ENCODE results near the gene MMP25. TPM values are rescaled to one million over a fixed set of nuclear protein-coding genes. Genes with fewer than 3 reads are reported as not detected.

Gene MMP25
- total RNA-seq, 2 experiments from 2014 or later = 2.2 TPM

DNA sequence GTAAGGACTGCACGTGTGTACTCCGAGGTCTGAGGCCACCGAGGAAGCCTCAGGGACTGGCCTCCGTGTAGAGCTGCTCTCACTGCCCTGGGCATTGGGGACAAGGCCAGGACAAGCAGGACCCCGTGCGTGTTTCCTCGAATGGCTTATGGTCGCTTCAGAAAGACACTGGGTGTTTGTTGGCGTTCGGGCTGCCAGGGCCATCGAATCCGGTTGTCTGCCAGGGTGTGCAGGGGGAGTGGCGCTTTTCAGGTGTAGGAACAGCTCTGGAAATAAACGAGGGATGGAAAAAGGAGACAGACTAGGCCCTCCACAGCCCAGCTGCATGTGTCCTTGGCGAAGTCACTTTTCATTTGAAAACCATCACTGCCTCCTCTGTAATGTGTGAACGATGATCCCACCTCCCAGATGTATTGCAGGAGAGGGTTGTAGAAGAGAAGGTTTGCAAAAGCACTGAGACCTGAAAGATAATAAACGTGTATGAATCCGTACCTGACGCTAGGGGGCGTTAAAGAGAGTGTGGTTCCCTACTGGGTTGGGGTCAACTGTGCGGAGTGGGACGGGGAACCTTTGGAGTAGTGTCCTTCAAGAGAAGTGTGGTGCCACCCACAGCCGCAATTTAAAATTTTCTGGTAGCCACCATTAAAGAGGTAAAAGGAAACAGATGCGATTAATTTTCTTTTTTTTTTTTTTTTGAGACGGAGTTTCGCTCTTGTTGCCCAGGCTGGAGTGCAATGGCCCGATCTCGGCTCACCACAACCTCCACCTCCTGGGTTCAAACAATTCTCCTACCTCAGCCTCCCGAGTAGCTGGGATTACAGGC lies 54.9 kb downstream of the MMP25 start:
- POLR2A ChIA-PET = interaction anchor here (0.9 to 1.1 kb wide), 3 partner anchors 27 to 34 kb away, joined by 4 to 5 read pairs (median 4); partner anchors contain the start of gene ZNF213
- Mint-ChIP-seq H3K27me3 (no peaks in the 10 kb centered on the region), H3K36me3 (no peaks in the 10 kb centered on the region), H3K9me3 (no peaks in the 10 kb centered on the region), H3K4me1 (ENCODE audit: low read depth) (peaks cover 37% of the 10 kb centered on the region), H3K4me3 (peak overlapping the region; percentile 79), H3K27ac (peak overlapping the region; percentile 92)
- DNase-seq = peak; percentile 71
- CTCF ChIA-PET = interaction anchor here (0.6 to 13.1 kb wide), 17 partner anchors 9 to 71 kb away, joined by 3 to 266 read pairs (median 4); partner anchors contain the start of gene ZNF205
- intact Hi-C loops (cut with micrococcal nuclease) = loop anchor here (2.0 kb wide), 2 partner anchors 52 to 78 kb away; partner anchors contain the start of gene HCFC1R1

DNA sequence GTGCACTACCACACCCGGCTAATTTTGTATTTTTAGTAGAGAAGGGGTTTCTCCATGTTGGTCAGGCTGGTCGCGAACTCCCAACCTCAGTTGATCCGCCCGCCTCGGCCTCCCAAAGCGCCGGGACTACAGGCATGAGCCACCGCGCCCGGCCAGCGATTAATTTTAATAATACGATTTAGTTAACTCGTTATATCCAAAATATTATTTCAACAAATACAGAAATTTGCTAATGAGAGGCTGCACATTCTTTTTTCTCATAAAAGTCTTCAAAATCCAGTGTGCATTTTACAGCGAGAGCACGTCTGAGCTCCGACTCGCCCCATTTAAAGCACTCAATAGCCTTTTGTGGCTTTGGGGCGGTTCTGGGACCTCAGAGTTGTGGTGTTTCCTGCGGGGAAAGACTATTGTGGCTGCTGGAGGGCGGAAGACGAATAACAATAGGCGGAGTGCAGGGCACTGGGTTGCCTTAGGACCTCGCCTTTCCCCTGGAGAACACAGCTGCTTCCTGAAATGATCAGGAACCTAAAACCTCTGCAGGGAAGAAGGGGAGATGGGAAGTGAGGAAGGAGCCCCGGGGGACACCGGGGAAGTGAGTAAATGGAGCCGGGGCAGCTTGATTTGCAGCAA lies 55.6 kb downstream of the MMP25 start:
- Mint-ChIP-seq H3K36me3 (no peaks in the 10 kb centered on the region), H3K4me1 (ENCODE audit: low read depth) (peaks cover 35% of the 10 kb centered on the region), H3K9me3 (no peaks in the 10 kb centered on the region), H3K4me3 (peak overlapping the region; percentile 79), H3K27ac (peak overlapping the region; percentile 92), H3K27me3 (no peaks in the 10 kb centered on the region)
- POLR2A ChIA-PET = no interaction called here
- peak; percentile 54 for DNase-seq
- CTCF ChIA-PET = interaction anchor here (0.7 to 13.1 kb wide), 16 partner anchors 9 to 70 kb away, joined by 3 to 266 read pairs (median 4); partner anchors contain the start of genes ZNF205 and ZNF213
- intact Hi-C loops (cut with micrococcal nuclease) = loop anchor here (2.0 kb wide), 2 partner anchors 51 to 79 kb away; partner anchors contain the start of gene HCFC1R1

DNA sequence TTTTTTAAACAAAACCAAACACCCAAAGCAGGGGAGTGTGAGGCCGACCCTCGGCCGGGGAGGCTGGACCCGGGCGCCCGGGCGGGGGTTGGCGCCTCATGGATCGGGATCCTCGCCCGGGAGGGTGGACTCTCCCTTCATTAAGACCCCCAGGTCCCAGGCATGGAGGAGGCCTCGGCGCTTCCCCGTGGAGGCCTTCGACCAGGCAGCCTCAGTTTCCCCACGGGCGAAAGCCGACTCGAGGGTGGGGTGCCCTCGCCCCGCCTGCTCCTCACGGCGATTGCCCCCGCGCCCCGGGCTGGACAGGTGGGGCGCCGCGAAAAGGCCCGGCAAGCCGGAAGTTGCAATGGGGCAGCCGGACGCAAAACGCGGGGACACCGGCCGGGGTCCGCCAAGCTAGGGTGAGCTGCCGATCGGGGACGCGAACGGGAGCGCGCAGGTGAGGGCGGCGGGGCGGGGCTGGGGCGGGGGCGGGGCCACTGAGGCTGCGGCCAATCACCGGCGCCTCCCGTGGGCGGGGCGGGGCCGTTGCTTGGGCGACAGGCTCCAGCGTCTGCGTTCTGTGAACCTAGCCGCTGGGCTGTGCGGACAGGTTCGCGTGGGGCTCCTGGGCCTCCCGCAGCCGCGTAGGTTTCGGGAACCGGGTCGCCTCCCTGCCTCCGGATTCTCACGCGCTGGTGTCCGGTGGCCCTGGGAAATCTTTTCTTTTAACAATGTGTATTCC lies 60.0 kb downstream of the MMP25 start:
- CTCF ChIA-PET = interaction anchor here (0.8 to 13.1 kb wide), 10 partner anchors 11 to 78 kb away, joined by 3 to 266 read pairs (median 5); no protein-coding TSS in a partner anchor
- H3K27ac Mint-ChIP-seq = peak overlapping the region; percentile 87

More for the DNA sequence above, 60.0 kb downstream of the MMP25 start:
- H3K27me3 Mint-ChIP-seq = no peaks in the 10 kb centered on the region
- peaks cover 25% of the 10 kb centered on the region for H3K4me1 Mint-ChIP-seq (ENCODE audit: low read depth)
- POLR2A ChIA-PET = interaction anchor here (0.8 to 1.7 kb wide), 4 partner anchors 10 to 30 kb away, joined by 3 to 7 read pairs (median 4); partner anchors contain the start of gene ZNF213
- no peaks in the 10 kb centered on the region for H3K36me3 Mint-ChIP-seq
- H3K9me3 Mint-ChIP-seq = no peaks in the 10 kb centered on the region
- peak overlapping the region; percentile 78 for H3K4me3 Mint-ChIP-seq
- DNase-seq = peak; percentile 95
- intact Hi-C loops (cut with micrococcal nuclease) = no loop called here

Other genes with a start within 250 kb of the MMP25 start
- gene PRSS41, start 248.1 kb upstream of the MMP25 start, total RNA-seq = not detected
- 1 to 10 TPM; 4.7 to 6.2 TPM for gene PRSS21, start 229.3 kb upstream of the MMP25 start, total RNA-seq
- gene ZG16B, start 216.3 kb upstream of the MMP25 start, total RNA-seq = 1 to 10 TPM; 2.6 to 3.0 TPM
- under 1 TPM; 0.24 to 0.38 TPM for gene PRSS22, start 188.4 kb upstream of the MMP25 start, total RNA-seq
- gene FLYWCH2, start 163.3 kb upstream of the MMP25 start, total RNA-seq = 10 to 100 TPM; 19.1 to 19.4 TPM
- gene FLYWCH1, start 134.6 kb upstream of the MMP25 start, total RNA-seq = 10 to 100 TPM; 49.2 to 52.2 TPM
- gene KREMEN2, start 82.3 kb upstream of the MMP25 start, total RNA-seq = not detected
- 10 to 100 TPM; 37.0 to 37.9 TPM for gene PAQR4, start 77.2 kb upstream of the MMP25 start, total RNA-seq
- gene PKMYT1, start 66.1 kb upstream of the MMP25 start, total RNA-seq = 100 to 1,000 TPM; 123 to 134 TPM
- not detected for gene CLDN9, start 33.6 kb upstream of the MMP25 start, total RNA-seq
- gene CLDN6, start 28.4 kb upstream of the MMP25 start, total RNA-seq = not detected
- 1 to 10 TPM; 6.5 to 8.6 TPM for gene TNFRSF12A, start 26.2 kb upstream of the MMP25 start, total RNA-seq
- gene HCFC1R1, start 22.6 kb upstream of the MMP25 start, total RNA-seq = 10 to 100 TPM; 31.8 to 32.8 TPM
- gene THOC6, start 22.5 kb upstream of the MMP25 start, total RNA-seq = 10 to 100 TPM; 41.2 to 42.7 TPM
- under 1 TPM; 0.40 to 0.46 TPM for gene BICDL2, start 9.6 kb upstream of the MMP25 start, total RNA-seq
- gene IL32, start 19.1 kb downstream of the MMP25 start, total RNA-seq = 1,000 to 10,000 TPM; 2,504 to 2,532 TPM
- under 1 TPM in 1 of 2 experiments, not detected in 1; 0.19 TPM for gene ZSCAN10, start 52.7 kb downstream of the MMP25 start, total RNA-seq
- under 1 TPM in 1 of 2 experiments, not detected in 1; 0.21 TPM for gene ZNF205, start 66.0 kb downstream of the MMP25 start, total RNA-seq
- gene ZNF213, start 88.5 kb downstream of the MMP25 start, total RNA-seq = 1 to 10 TPM; 9.0 TPM
- not detected for gene OR1F1, start 141.6 kb downstream of the MMP25 start, total RNA-seq
- 10 to 100 TPM; 10.6 to 11.5 TPM for gene ZNF200, start 188.6 kb downstream of the MMP25 start, total RNA-seq
- gene MEFV, start 210.1 kb downstream of the MMP25 start, total RNA-seq = under 1 TPM; 0.07 to 0.17 TPM
- 10 to 100 TPM; 13.2 to 13.5 TPM for gene ZNF263, start 236.9 kb downstream of the MMP25 start, total RNA-seq